Measurements from ENCODE around the gene TNFSF8.

GRCh38 chr9:114893221-114894010 lies 37.0 kb downstream of the TNFSF8 start:
- TF ChIP-seq CTCF (IDR thresholded peaks at IDR 0.05; ENCODE audit: borderline replicate concordance, extremely low read depth, low read length, poor library complexity, severe bottlenecking), result no peak
- TF ChIP-seq EZH2 (IDR thresholded peaks at IDR 0.05; ENCODE audit: borderline replicate concordance, low read depth, low read length, severe bottlenecking), result no peak

Measured in DND-41 (cell line).